ENCODE measurements around the gene C3orf20. TPM values are rescaled to one million over a fixed set of nuclear protein-coding genes. Genes with fewer than 3 reads are reported as not detected.

Gene C3orf20
- total and polyA plus RNA-seq, 2 of the 13 experiments (the other 11 are each of a cell fraction or from before 2014, with no cell fraction given), result 0.03 to 0.04 TPM

- ATAC-seq, result no peak
- Histone ChIP-seq H2AFZ (ENCODE audit: low read length) (no peak overlapping the region), H3K27me3 (ENCODE audit: control insufficient read depth in 1 of 2, insufficient read depth in 2 of 2, low read length in 2 of 2) (peaks cover 0 to 10% of the 10 kb centered on the region in 2 experiments; a peak in 3 of 5 replicates), H3K79me2 (ENCODE audit: insufficient read depth, low read length) (no peaks in the 10 kb centered on the region), H3K36me3 (replicated peaks in 1 of 2; ENCODE audit: control insufficient read depth in 1 of 2, insufficient read depth in 2 of 2, low read length in 2 of 2) (no peaks in the 10 kb centered on the region), H3K9me3 (ENCODE audit: low read length) (no peaks in the 10 kb centered on the region), H3K27ac (ENCODE audit: extremely low read length, insufficient read depth, low read length) (no peak overlapping the region), H3K4me1 (ENCODE audit: insufficient read depth, low read length) (peaks cover 13% of the 10 kb centered on the region), H3K9ac (ENCODE audit: insufficient read depth, low read depth, low read length) (no peak overlapping the region), H3K4me2 (ENCODE audit: low read depth, low read length) (no peak overlapping the region), H3K4me3 (replicated peaks in 1 of 3; ENCODE audit: insufficient read depth in 1 of 3, low read depth in 2 of 3, low read length in 3 of 3) (no peak overlapping the region), H4K20me1 (ENCODE audit: insufficient read depth, low read length) (no peaks in the 10 kb centered on the region)
- DNase-seq (ENCODE audit: low spot score), result no peak
- CTCF ChIA-PET (ENCODE audit: low intra/inter-chr PET ratio, low total read pairs), result no interaction called here
- 7% methylated on average over 2 of the region's 2 CpGs for WGBS (ENCODE audit: low lambda C conversion rate)
- in situ Hi-C loops (cut with HindIII; ENCODE audit: extremely low pct_ligation_motif_present, low pct_unique_long_range_greater_than_20kb) (no loop called here), intact Hi-C loops (cut with micrococcal nuclease; ENCODE audit: unreplicated experiment) (no loop called here)
- no TSS peak for BruUV-seq (replicated peaks)
- TF ChIP-seq ZNF354B (CRISPR knock-in tag; IDR thresholded peaks at IDR 0.05), result no peak
- TF ChIP-seq ZNF598 (CRISPR knock-in tag; IDR thresholded peaks at IDR 0.05; ENCODE audit: borderline replicate concordance), result no peak
- TF ChIP-seq ZNF567 (CRISPR knock-in tag; IDR thresholded peaks at IDR 0.05; ENCODE audit: borderline replicate concordance), result no peak
- no peak for TF ChIP-seq ZNF343 (CRISPR knock-in tag; IDR thresholded peaks at IDR 0.05)
- TF ChIP-seq FOXO1 (CRISPR knock-in tag; IDR thresholded peaks at IDR 0.05), result no peak
- no peak for TF ChIP-seq ARNT (IDR thresholded peaks at IDR 0.05)
- no peak for TF ChIP-seq CBFB (CRISPR knock-in tag; IDR thresholded peaks at IDR 0.05)
- no peak for TF ChIP-seq PBX2 (CRISPR knock-in tag; IDR thresholded peaks at IDR 0.05)
- POLR2A ChIA-PET, result no interaction called here
- no peak for FAIRE-seq
Observed at GRCh38 chr3:14795996-14796395, 121.1 kb downstream of the C3orf20 start.

- Histone ChIP-seq H3K79me2 (ENCODE audit: insufficient read depth, low read length) (no peaks in the 10 kb centered on the region), H4K20me1 (ENCODE audit: insufficient read depth, low read length) (no peaks in the 10 kb centered on the region), H3K4me3 (replicated peaks in 1 of 3; ENCODE audit: insufficient read depth in 1 of 3, low read depth in 2 of 3, low read length in 3 of 3) (no peak overlapping the region), H2AFZ (ENCODE audit: low read length) (no peak overlapping the region), H3K36me3 (replicated peaks in 1 of 2; ENCODE audit: control insufficient read depth in 1 of 2, insufficient read depth in 2 of 2, low read length in 2 of 2) (no peaks in the 10 kb centered on the region), H3K4me2 (ENCODE audit: low read depth, low read length) (no peak overlapping the region), H3K4me1 (ENCODE audit: insufficient read depth, low read length) (peaks cover 16% of the 10 kb centered on the region), H3K9ac (ENCODE audit: insufficient read depth, low read depth, low read length) (no peak overlapping the region), H3K27me3 (ENCODE audit: control insufficient read depth in 1 of 2, insufficient read depth in 2 of 2, low read length in 2 of 2) (peaks cover 0 to 8% of the 10 kb centered on the region in 2 experiments; a peak in 3 of 5 replicates), H3K9me3 (ENCODE audit: low read length) (no peaks in the 10 kb centered on the region), H3K27ac (ENCODE audit: extremely low read length, insufficient read depth, low read length) (no peak overlapping the region)
- intact Hi-C loops (cut with micrococcal nuclease; ENCODE audit: unreplicated experiment), result no loop called here
- ATAC-seq (no peak), FAIRE-seq (no peak), DNase-seq (ENCODE audit: low spot score) (no peak)
- in situ Hi-C loops (cut with HindIII; ENCODE audit: extremely low pct_ligation_motif_present, low pct_unique_long_range_greater_than_20kb), result no loop called here
- BruUV-seq (replicated peaks), result no TSS peak
- CTCF ChIA-PET (ENCODE audit: low intra/inter-chr PET ratio, low total read pairs), result no interaction called here
- POLR2A ChIA-PET, result no interaction called here
- 62% methylated on average over 13 of the region's 14 CpGs for WGBS (ENCODE audit: low lambda C conversion rate)
- TF ChIP-seq ZNF468 (CRISPR knock-in tag; IDR thresholded peaks at IDR 0.05) (no peak), SPEN (CRISPR knock-in tag; IDR thresholded peaks at IDR 0.05; ENCODE audit: low read depth) (no peak), GFI1 (CRISPR knock-in tag; IDR thresholded peaks at IDR 0.05; ENCODE audit: borderline replicate concordance) (no peak), PAWR (CRISPR knock-in tag; IDR thresholded peaks at IDR 0.05; ENCODE audit: borderline replicate concordance) (no peak), ZXDC (CRISPR knock-in tag; IDR thresholded peaks at IDR 0.05) (no peak)
Observed at GRCh38 chr3:14796403-14797077, 121.6 kb downstream of the C3orf20 start.

Data from HepG2 (cell line).